Type B pancreatic cell (in vitro differentiated cells): ENCODE results near the gene CDK14. TPM values are rescaled to one million over a fixed set of nuclear protein-coding genes. Genes with fewer than 3 reads are reported as not detected.

Experiments
- DNase-seq: peaks from one replicate; pipeline ENCODE4 v3.0.0; 2021; ENCODE audit warnings: mixed read lengths; ENCODE audit not compliant: unreplicated experiment; ENCODE audit errors: extremely low spot score
- H3K27ac Mint-ChIP-seq: 2 replicates; pipeline ENCODE4 v1.8.0; 2021; ENCODE audit warnings: mild to moderate bottlenecking, mixed read lengths
- H3K27me3 Mint-ChIP-seq: 2 replicates; pipeline ENCODE4 v1.8.0; 2021; ENCODE audit warnings: mixed read lengths
- H3K36me3 Mint-ChIP-seq: 2 replicates; pipeline ENCODE4 v1.8.0; 2021; ENCODE audit warnings: mixed read lengths
- H3K4me1 Mint-ChIP-seq: one replicate; pipeline ENCODE4 v1.8.0; 2021; ENCODE audit warnings: mixed read lengths; ENCODE audit not compliant: unreplicated experiment
- H3K4me3 Mint-ChIP-seq: 2 replicates; pipeline ENCODE4 v1.8.0; 2021; ENCODE audit warnings: mild to moderate bottlenecking, mixed read lengths
- H3K9me3 Mint-ChIP-seq: 2 replicates; pipeline ENCODE4 v1.8.0; 2021; ENCODE audit warnings: mixed read lengths
- total RNA-seq: library from RNA; stranded (reverse); gene quantifications from 2 replicates; pipeline ENCODE4 v1.2.1, GENCODE V29; 2021; ENCODE audit warnings: low replicate concordance
- TF ChIP-seq, protein P1 (sequence below): fragments of 200-600 bp; sonication (generic); conservative IDR thresholded peaks from 2 replicates; pipeline ENCODE4 v1.5.0; 2021; ENCODE audit warnings: antibody characterized with exemption, mild to moderate bottlenecking

Gene CDK14
- total RNA-seq, 1 donor from 2014 or later = 43.5 TPM

DNA sequence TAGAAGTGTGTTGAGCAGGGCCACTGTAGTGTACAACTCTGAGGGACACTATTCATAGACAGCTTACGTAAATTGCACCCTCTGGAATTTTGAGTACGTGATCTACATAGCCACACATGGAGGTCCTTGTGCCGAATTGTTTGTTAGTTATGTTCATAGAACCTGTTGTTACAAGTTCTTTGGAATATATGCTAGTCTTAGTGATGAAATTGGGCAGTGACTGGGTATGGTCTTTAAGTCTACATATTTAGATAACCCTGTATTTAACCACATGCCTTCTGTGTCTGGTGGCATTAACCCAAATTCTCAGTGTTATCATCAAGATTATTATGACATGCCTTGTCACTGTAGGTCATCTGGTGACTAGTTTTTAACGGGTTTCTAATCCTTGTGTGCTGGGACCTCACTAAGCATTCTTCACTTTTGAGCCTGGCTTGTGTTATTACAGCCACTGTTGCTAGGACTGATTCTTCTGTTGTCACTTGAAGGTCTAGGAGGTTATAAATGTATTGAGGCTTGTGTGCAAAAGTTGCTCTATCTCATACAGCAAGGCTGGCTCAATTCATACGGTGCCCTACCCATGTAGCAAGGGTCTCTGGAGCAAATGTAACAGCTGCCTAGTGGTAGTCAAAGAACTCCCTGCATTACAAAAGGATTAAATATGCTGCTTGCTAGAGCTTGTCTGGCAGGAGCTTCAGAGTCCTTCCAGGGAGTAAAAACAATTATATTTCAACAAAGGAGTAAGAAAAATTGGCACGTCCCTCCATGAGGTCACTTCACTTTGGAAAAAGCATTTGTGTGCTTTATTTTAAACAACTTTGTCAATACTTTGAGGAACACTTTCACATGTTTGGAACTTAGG is 65.4 kb downstream of the CDK14 start:
- no peak overlapping the region for H3K27ac Mint-ChIP-seq
- no peak for DNase-seq
- no peaks in the 10 kb centered on the region for H3K27me3 Mint-ChIP-seq
- TF ChIP-seq, protein P1, sequence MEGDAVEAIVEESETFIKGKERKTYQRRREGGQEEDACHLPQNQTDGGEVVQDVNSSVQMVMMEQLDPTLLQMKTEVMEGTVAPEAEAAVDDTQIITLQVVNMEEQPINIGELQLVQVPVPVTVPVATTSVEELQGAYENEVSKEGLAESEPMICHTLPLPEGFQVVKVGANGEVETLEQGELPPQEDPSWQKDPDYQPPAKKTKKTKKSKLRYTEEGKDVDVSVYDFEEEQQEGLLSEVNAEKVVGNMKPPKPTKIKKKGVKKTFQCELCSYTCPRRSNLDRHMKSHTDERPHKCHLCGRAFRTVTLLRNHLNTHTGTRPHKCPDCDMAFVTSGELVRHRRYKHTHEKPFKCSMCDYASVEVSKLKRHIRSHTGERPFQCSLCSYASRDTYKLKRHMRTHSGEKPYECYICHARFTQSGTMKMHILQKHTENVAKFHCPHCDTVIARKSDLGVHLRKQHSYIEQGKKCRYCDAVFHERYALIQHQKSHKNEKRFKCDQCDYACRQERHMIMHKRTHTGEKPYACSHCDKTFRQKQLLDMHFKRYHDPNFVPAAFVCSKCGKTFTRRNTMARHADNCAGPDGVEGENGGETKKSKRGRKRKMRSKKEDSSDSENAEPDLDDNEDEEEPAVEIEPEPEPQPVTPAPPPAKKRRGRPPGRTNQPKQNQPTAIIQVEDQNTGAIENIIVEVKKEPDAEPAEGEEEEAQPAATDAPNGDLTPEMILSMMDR = no peak
- H3K4me1 Mint-ChIP-seq = peaks cover 7% of the 10 kb centered on the region
- no peak overlapping the region for H3K4me3 Mint-ChIP-seq
- peaks cover 5% of the 10 kb centered on the region for H3K36me3 Mint-ChIP-seq
- H3K9me3 Mint-ChIP-seq = peaks cover 7% of the 10 kb centered on the region

DNA sequence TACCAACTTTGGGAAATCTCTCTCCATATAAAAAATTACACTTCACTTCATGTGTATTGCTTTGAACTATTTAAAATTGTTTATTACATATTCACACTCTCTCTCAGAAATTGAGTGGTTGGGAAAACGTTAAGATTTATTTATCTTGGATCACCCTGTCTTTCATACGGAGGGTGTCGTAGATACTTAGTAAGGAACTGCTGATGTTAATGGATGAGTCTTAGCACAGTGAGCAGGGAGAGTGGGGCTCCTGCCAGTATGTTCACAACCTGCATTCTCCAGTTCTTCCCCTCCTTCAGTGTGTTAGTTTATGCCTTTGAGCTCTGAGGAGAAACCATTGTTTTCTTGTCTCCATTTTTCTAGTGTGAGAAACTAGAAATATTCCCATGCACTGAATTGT is 67.1 kb downstream of the CDK14 start:
- Mint-ChIP-seq H3K36me3 (peaks cover 5% of the 10 kb centered on the region), H3K4me1 (peaks cover 7% of the 10 kb centered on the region), H3K4me3 (no peak overlapping the region), H3K9me3 (peaks cover 7% of the 10 kb centered on the region), H3K27ac (no peak overlapping the region), H3K27me3 (no peaks in the 10 kb centered on the region)
- DNase-seq = no peak
- TF ChIP-seq, protein P1 = no peak

DNA sequence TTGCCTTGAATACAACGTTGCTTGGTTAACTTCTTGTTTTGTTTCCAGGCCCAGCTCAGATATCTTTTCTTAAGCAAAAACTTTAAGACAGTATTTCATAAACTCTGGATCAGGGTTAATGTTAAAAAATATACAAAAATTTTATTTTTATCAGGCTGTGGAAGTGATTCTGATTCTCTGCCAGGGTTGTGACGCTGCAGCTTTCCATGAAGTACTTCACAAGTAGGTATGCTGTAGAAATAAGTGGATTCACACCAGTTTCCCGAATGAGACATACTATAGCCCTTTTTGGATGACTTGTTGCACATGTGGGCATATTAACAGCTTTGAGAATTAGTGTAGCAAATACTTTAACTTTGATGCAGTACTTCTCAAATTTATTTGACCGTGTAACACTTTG is 70.1 kb downstream of the CDK14 start:
- Mint-ChIP-seq H3K4me3 (no peak overlapping the region), H3K9me3 (no peaks in the 10 kb centered on the region), H3K36me3 (peaks cover 9% of the 10 kb centered on the region), H3K27ac (no peak overlapping the region), H3K27me3 (no peaks in the 10 kb centered on the region), H3K4me1 (peaks cover 11% of the 10 kb centered on the region)
- DNase-seq = no peak
- TF ChIP-seq, protein P1 = no peak

DNA sequence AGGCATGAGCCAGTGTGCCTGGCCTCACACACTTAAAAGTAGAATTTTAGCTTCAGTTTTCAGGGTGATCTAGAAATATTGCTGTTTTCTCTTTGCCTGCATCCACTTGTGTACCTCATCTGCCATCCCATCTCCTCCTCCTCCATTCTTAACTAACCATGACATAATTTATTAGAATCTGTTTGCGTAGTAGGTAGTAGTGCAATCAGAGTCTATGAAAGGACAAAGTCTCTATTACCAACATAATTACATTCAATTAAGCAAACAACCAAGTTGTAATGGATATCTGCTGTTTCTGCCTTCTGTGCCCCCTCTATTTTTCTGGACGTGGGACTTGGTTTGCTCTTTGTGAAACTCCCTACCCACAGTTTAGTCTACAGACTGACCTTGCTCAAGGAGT is 72.9 kb downstream of the CDK14 start:
- DNase-seq = no peak
- H3K9me3 Mint-ChIP-seq = no peaks in the 10 kb centered on the region
- H3K4me3 Mint-ChIP-seq = no peak overlapping the region
- no peak overlapping the region for H3K27ac Mint-ChIP-seq
- peaks cover 7% of the 10 kb centered on the region for H3K4me1 Mint-ChIP-seq
- peaks cover 9% of the 10 kb centered on the region for H3K36me3 Mint-ChIP-seq
- TF ChIP-seq, protein P1 = no peak
- H3K27me3 Mint-ChIP-seq = no peaks in the 10 kb centered on the region

DNA sequence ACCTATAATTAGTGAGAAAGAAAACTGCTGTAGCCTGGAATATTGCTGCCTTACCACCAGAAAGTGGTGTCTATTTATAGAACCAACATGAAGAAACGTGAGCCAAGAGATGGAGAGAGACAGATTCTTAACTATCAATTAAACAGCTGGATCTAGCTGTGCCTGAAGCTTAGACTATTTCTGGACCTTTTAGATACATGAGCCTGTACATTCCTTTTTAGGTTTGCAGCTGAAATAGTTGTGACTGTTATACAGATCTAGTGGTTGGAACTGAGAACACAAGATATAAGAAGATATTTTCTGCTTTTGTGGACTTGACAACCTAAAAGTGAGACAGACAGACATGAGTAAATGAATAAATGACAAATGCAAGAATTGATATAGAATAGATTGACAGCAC is 73.4 kb downstream of the CDK14 start:
- TF ChIP-seq, protein P1 = no peak
- H3K4me1 Mint-ChIP-seq = peaks cover 7% of the 10 kb centered on the region
- H3K36me3 Mint-ChIP-seq = peaks cover 9% of the 10 kb centered on the region
- no peak overlapping the region for H3K4me3 Mint-ChIP-seq
- no peak overlapping the region for H3K27ac Mint-ChIP-seq
- no peak for DNase-seq
- H3K9me3 Mint-ChIP-seq = no peaks in the 10 kb centered on the region
- no peaks in the 10 kb centered on the region for H3K27me3 Mint-ChIP-seq
